Measurements from ENCODE around the gene TMEM150B. TPM values are rescaled to one million over a fixed set of nuclear protein-coding genes. Genes with fewer than 3 reads are reported as not detected.

The TMEM150B gene
- total and polyA plus RNA-seq, 12 donors, result 0.38 to 6.5 (median 0.61) TPM; not detected in 4

DNA sequence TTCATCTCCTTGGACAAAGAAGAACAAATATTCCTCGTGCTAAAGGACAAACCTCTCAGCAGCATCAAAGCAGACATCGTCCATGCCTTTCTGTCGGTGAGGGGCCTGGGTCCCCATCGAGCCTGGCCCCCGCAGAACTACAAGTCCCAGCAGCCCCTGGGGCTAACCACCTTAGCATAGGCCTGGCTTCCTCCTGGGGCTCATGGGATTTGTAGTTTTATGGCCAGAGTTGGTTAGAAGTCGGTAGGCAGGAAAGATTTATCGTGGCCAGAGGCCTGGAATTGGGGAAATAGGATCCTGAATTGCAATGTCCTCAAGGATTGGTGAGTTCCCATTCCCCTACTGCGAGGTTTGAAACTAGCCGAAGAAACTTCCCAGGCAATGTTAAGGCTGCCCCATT, 19.6 kb downstream of the TMEM150B start:
- DNase-seq, result peak in 1 of 2 donors; percentile 40
- TF ChIP-seq, protein P1, sequence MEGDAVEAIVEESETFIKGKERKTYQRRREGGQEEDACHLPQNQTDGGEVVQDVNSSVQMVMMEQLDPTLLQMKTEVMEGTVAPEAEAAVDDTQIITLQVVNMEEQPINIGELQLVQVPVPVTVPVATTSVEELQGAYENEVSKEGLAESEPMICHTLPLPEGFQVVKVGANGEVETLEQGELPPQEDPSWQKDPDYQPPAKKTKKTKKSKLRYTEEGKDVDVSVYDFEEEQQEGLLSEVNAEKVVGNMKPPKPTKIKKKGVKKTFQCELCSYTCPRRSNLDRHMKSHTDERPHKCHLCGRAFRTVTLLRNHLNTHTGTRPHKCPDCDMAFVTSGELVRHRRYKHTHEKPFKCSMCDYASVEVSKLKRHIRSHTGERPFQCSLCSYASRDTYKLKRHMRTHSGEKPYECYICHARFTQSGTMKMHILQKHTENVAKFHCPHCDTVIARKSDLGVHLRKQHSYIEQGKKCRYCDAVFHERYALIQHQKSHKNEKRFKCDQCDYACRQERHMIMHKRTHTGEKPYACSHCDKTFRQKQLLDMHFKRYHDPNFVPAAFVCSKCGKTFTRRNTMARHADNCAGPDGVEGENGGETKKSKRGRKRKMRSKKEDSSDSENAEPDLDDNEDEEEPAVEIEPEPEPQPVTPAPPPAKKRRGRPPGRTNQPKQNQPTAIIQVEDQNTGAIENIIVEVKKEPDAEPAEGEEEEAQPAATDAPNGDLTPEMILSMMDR (IDR thresholded peaks at IDR 0.05), result no peak
- ATAC-seq, result peak in 6 of 8 donors; percentile 52 to 73 (median 68)
- H3K9me3 ChIP-seq, result peaks cover 0 to 6% (median 0%) of the 10 kb centered on the region in 11 donors
- WGBS, 2 donors, result 86 to 90% methylated on average over 9 of the region's 9 CpGs
- intact Hi-C loops (cut with DNase I), result loop anchor here in 4 of 10 donors (5.0 to 10.0 kb wide), 3 partner anchors 67 to 109 kb away; partner anchors contain the start of genes RPL28 (in 2 of the 4), TMEM238 (in 2 of the 4) and IL11 (in 1 of the 4)
- H3K36me3 ChIP-seq, result peaks cover 0 to 52% (median 0%) of the 10 kb centered on the region in 9 donors
- no peaks in the 10 kb centered on the region for H3K27me3 ChIP-seq
- no peak overlapping the region for H3K4me3 ChIP-seq
- H3K27ac ChIP-seq, result no peak overlapping the region
- peaks cover 0 to 9% (median 3%) of the 10 kb centered on the region in 9 donors for H3K4me1 ChIP-seq

DNA sequence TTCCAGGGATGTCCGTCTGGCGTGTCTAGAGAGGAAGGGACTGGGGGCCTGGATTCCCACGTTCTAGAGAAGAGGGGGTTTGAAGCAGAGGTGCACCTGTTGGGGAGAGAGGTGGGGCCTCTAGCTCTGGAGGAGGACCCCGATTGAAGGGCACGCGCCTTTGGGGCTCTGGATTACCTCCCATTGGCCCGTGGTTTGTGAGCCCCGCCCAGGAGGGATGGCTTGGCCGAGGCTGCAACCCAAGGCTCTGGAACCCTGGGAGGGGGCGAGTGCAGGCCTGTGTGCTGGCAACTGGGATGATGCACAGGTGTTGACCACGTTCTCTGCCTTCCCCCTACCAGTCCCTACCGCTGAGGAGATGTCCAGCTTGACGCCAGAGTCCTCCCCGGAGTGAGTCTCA, 20.2 kb downstream of the TMEM150B start:
- no peak overlapping the region for H3K4me3 ChIP-seq
- WGBS, 2 donors, result 78 to 84% methylated on average over 14 of the region's 14 CpGs
- peaks cover 0 to 54% (median 0%) of the 10 kb centered on the region in 9 donors for H3K36me3 ChIP-seq
- TF ChIP-seq, protein P1 (IDR thresholded peaks at IDR 0.05), result no peak
- no peaks in the 10 kb centered on the region for H3K27me3 ChIP-seq
- intact Hi-C loops (cut with DNase I), result loop anchor here in 9 of 10 donors (5.0 to 10.0 kb wide), 5 partner anchors 32 to 110 kb away; partner anchors contain the start of genes TMEM238 (in 8 of the 9), KMT5C (in 3 of the 9), RPL28 (in 2 of the 9) and IL11 (in 1 of the 9)
- no peak overlapping the region for H3K27ac ChIP-seq
- DNase-seq (no peak), ATAC-seq (no peak)
- peaks cover 0 to 9% (median 3%) of the 10 kb centered on the region in 9 donors for H3K4me1 ChIP-seq
- H3K9me3 ChIP-seq, result peaks cover 0 to 6% (median 0%) of the 10 kb centered on the region in 11 donors

DNA sequence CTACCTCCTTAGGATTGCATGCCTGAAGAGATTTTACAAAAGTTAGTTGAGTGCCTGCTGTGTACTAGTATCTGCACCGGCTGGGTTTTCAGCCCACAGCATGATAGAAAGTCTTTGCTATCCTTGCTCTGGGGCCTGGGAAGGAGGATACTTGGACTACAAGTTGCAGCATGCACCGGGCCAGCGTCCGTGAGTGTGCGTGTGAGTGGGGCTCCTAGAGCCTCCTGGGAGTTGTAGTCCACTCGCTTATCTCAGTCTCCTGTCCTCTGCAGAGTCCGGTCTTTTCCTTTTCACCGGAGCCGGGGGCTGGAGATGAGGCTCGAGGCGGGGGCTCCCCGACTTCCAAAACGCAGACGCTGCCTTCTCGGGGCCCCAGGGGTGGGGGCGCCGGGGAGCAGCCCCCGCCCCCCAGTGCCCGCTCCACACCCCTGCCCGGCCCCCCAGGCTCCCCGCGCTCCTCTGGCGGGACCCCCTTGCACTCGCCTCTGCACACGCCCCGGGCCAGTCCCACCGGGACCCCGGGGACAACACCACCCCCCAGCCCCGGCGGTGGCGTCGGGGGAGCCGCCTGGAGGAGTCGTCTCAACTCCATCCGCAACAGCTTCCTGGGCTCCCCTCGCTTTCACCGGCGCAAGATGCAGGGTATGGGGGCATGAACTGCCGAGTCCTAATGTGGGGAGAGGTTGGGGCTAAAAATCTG, 20.7 kb downstream of the TMEM150B start:
- ATAC-seq, result peak in 1 of 8 donors; percentile 28
- no peak for DNase-seq
- intact Hi-C loops (cut with DNase I), result loop anchor here in 8 of 10 donors (5.0 to 10.0 kb wide), 4 partner anchors 33 to 110 kb away; partner anchors contain the start of genes TMEM238 (in 8 of the 8), KMT5C (in 3 of the 8) and RPL28 (in 2 of the 8)
- Histone ChIP-seq H3K4me1 (peaks cover 0 to 9% (median 3%) of the 10 kb centered on the region in 9 donors), H3K4me3 (no peak overlapping the region), H3K27me3 (no peaks in the 10 kb centered on the region), H3K27ac (no peak overlapping the region), H3K36me3 (peaks cover 0 to 53% (median 0%) of the 10 kb centered on the region in 9 donors), H3K9me3 (peaks cover 0 to 5% (median 0%) of the 10 kb centered on the region in 11 donors)
- TF ChIP-seq, protein P1 (IDR thresholded peaks at IDR 0.05), result no peak
- WGBS, 2 donors, result 89% methylated on average over 39 of the region's 39 CpGs

DNA sequence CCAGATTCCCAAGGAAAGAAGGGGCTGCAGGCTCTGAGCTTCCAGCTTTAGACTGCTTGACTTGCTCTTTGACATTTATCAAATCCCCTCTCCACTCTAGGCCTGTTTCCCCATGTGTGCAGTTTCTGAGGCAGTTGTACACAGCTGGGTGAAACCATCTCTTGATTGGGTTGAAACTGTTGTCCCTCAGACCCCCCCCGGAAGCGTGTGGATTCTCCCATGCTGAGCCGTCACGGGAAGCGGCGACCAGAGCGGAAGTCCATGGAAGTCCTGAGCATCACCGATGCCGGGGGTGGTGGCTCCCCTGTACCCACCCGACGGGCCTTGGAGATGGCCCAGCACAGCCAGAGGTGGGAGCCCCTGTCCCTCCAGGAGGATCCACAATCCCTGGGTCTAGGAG, 21.7 kb downstream of the TMEM150B start:
- peaks cover 0 to 46% (median 0%) of the 10 kb centered on the region in 9 donors for H3K36me3 ChIP-seq
- no peak for ATAC-seq
- WGBS, 2 donors, result 91% methylated on average over 11 of the region's 11 CpGs
- peaks cover 0 to 9% (median 3%) of the 10 kb centered on the region in 9 donors for H3K4me1 ChIP-seq
- DNase-seq, result no peak
- intact Hi-C loops (cut with DNase I), result loop anchor here in 9 of 10 donors (2.0 to 10.0 kb wide), 5 partner anchors 34 to 111 kb away; partner anchors contain the start of genes TMEM238 (in 8 of the 9), KMT5C (in 3 of the 9) and RPL28 (in 2 of the 9)
- H3K27me3 ChIP-seq, result no peaks in the 10 kb centered on the region
- H3K9me3 ChIP-seq, result no peaks in the 10 kb centered on the region
- no peak overlapping the region for H3K4me3 ChIP-seq
- H3K27ac ChIP-seq, result no peak overlapping the region
- TF ChIP-seq, protein P1 (IDR thresholded peaks at IDR 0.05), result no peak

All from heart right ventricle (tissue), 16 donors.